ENCODE data around the gene CFAP74. TPM values are rescaled to one million over a fixed set of nuclear protein-coding genes. Genes with fewer than 3 reads are reported as not detected.

CFAP74 gene
- total and polyA plus RNA-seq, 2 donors (not counting 3 experiments of a cell fraction or from before 2014, with no cell fraction given): not detected

GRCh38 chr1:1984560-1985070 is 19.0 kb downstream of the CFAP74 start:
- Histone ChIP-seq H3K9me3 (replicated peaks; ENCODE audit: control insufficient read depth, insufficient read depth, low read length) (no peaks in the 10 kb centered on the region), H3K9me1 (replicated peaks; ENCODE audit: control insufficient read depth, extremely low read depth, insufficient read depth, low read length) (no peaks in the 10 kb centered on the region), H4K20me1 (replicated peaks; ENCODE audit: control insufficient read depth, extremely low read depth, insufficient read depth, low read length) (no peaks in the 10 kb centered on the region), H3K4me2 (ENCODE audit: insufficient read depth, low read length) (no peak overlapping the region), H3K4me1 (ENCODE audit: control insufficient read depth, extremely low read depth, insufficient read depth, low read length) (no peaks in the 10 kb centered on the region), H3K9ac (replicated peaks; ENCODE audit: extremely low read depth, insufficient read depth, low read length) (no peak overlapping the region), H3K79me2 (ENCODE audit: control insufficient read depth, insufficient read depth, low read length) (no peaks in the 10 kb centered on the region), H2AFZ (ENCODE audit: low read depth, low read length) (no peak overlapping the region), H3K27me3 (ENCODE audit: control insufficient read depth in 2 of 2, insufficient read depth in 2 of 2, low read length in 2 of 2) (no peaks in the 10 kb centered on the region), H3K27ac (ENCODE audit: insufficient read depth, low read depth, low read length) (no peak overlapping the region), H3K4me3 (replicated peaks in 1 of 3; ENCODE audit: insufficient read depth in 1 of 3, low read depth in 1 of 3, low read length in 3 of 3) (no peak overlapping the region), H3K36me3 (ENCODE audit: control insufficient read depth in 2 of 2, extremely low read depth in 1 of 2, insufficient read depth in 2 of 2, low read length in 2 of 2) (no peaks in the 10 kb centered on the region)
- DNase-seq (ENCODE audit: low read depth, low spot score) (no peak), FAIRE-seq (no peak)
- dilution Hi-C loops (cut with MboI; ENCODE audit: extremely low pct_ligation_motif_present, low sequenced_read_pairs) (no loop called here), intact Hi-C loops (cut with micrococcal nuclease) (no loop called here)
- TF ChIP-seq EZH2 (IDR thresholded peaks at IDR 0.05; ENCODE audit: borderline replicate concordance, low read depth, low read length, severe bottlenecking): no peak
- TF ChIP-seq, protein P1, sequence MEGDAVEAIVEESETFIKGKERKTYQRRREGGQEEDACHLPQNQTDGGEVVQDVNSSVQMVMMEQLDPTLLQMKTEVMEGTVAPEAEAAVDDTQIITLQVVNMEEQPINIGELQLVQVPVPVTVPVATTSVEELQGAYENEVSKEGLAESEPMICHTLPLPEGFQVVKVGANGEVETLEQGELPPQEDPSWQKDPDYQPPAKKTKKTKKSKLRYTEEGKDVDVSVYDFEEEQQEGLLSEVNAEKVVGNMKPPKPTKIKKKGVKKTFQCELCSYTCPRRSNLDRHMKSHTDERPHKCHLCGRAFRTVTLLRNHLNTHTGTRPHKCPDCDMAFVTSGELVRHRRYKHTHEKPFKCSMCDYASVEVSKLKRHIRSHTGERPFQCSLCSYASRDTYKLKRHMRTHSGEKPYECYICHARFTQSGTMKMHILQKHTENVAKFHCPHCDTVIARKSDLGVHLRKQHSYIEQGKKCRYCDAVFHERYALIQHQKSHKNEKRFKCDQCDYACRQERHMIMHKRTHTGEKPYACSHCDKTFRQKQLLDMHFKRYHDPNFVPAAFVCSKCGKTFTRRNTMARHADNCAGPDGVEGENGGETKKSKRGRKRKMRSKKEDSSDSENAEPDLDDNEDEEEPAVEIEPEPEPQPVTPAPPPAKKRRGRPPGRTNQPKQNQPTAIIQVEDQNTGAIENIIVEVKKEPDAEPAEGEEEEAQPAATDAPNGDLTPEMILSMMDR (IDR thresholded peaks at IDR 0.05; ENCODE audit: extremely low read depth in 1 of 2, insufficient read depth in 1 of 2, low read depth in 1 of 2, low read length in 2 of 2): no peak
- no peak for TF ChIP-seq MYC (IDR thresholded peaks at IDR 0.05; ENCODE audit: low read depth, low read length)
- TF ChIP-seq POLR2AphosphoS5 (IDR thresholded peaks at IDR 0.05; ENCODE audit: insufficient read depth, low read depth, low read length): no peak
- no peak for TF ChIP-seq MAX (IDR thresholded peaks at IDR 0.05; ENCODE audit: insufficient read depth, insufficient read length)
- no peak for TF ChIP-seq POLR2A (IDR thresholded peaks at IDR 0.05; ENCODE audit: low read depth, low read length)
- no peak for TF ChIP-seq JUN (IDR thresholded peaks at IDR 0.05; ENCODE audit: borderline replicate concordance, insufficient read depth, insufficient read length, low read depth)
- TF ChIP-seq FOS (IDR thresholded peaks at IDR 0.05; ENCODE audit: borderline replicate concordance, insufficient read depth, low read length): no peak
- no peak for TF ChIP-seq GATA2 (IDR thresholded peaks at IDR 0.05; ENCODE audit: insufficient read depth, insufficient read length, low read depth, low read length)
- ChIA-PET CTCF (interaction anchor here (1.6 kb wide), 1 partner anchor 24 kb away, joined by 6 read pairs; no protein-coding TSS in a partner anchor), POLR2A (no interaction called here)
- BruUV-seq (replicated peaks): no TSS peak

All from endothelial cell of umbilical vein (primary cell).